ENCODE data around the gene DRG2.
A peak's percentile ranks its signal among the peaks of the same experiment; 100 is the strongest.

The DRG2 gene

GRCh38 chr17:18142417-18142816 is 54.7 kb downstream of the DRG2 start:
- ChIA-PET CTCF (interaction anchor here (0.6 to 2.9 kb wide), 20 partner anchors 10 to 221 kb away, joined by 3 to 32 read pairs (median 4); partner anchors contain the start of gene ALKBH5), POLR2A (no interaction called here)

GRCh38 chr17:18143044-18143936 is 55.5 kb downstream of the DRG2 start:
- no peak overlapping the region for H3K4me3 ChIP-seq (ENCODE audit: low read depth, low read length)

More at GRCh38 chr17:18142417-18142816, 54.7 kb downstream of the DRG2 start:
- TF ChIP-seq ZNF843 (tag by site-specific recombination; IDR thresholded peaks at IDR 0.05), result no peak
- TF ChIP-seq HOXA7 (CRISPR knock-in tag; IDR thresholded peaks at IDR 0.05; ENCODE audit: borderline replicate concordance), result no peak
- peak; percentile 81 for TF ChIP-seq ZNF768 (tag by site-specific recombination; IDR thresholded peaks at IDR 0.05)
- no peak for TF ChIP-seq ZNF280D (tag by site-specific recombination; IDR thresholded peaks at IDR 0.05)
- TF ChIP-seq YY1 (tag by site-specific recombination; IDR thresholded peaks at IDR 0.05), result no peak
- no peak overlapping the region for H3K27ac ChIP-seq (ENCODE audit: extremely low read depth, low read depth, low read length)
- no peaks in the 10 kb centered on the region for H3K9me3 ChIP-seq (ENCODE audit: control insufficient read depth, insufficient read depth, low read depth, low read length)
- H3K36me3 ChIP-seq (ENCODE audit: control insufficient read depth in 2 of 2, insufficient read depth in 1 of 2, low read length in 2 of 2), result no peaks in the 10 kb centered on the region
- no peaks in the 10 kb centered on the region for H3K4me1 ChIP-seq (ENCODE audit: control insufficient read depth, insufficient read depth, low read length)
- no peak overlapping the region for H3K4me3 ChIP-seq (ENCODE audit: low read depth, low read length)

GRCh38 chr17:18144261-18144660 is 56.5 kb downstream of the DRG2 start:
- ChIA-PET POLR2A (interaction anchor here (1.1 kb wide), 1 partner anchor 9 kb away, joined by 3 read pairs; no protein-coding TSS in a partner anchor), CTCF (interaction anchor here (0.7 to 0.8 kb wide), 2 partner anchors 63 to 452 kb away, joined by 3 read pairs; no protein-coding TSS in a partner anchor)
- no peaks in the 10 kb centered on the region for H3K36me3 ChIP-seq (ENCODE audit: control insufficient read depth in 2 of 2, insufficient read depth in 1 of 2, low read length in 2 of 2)
- no peaks in the 10 kb centered on the region for H3K4me1 ChIP-seq (ENCODE audit: control insufficient read depth, insufficient read depth, low read length)
- TF ChIP-seq ZNF426 (tag by site-specific recombination; IDR thresholded peaks at IDR 0.05), result no peak
- TF ChIP-seq ZNF184 (tag by site-specific recombination; IDR thresholded peaks at IDR 0.05), result no peak
- TF ChIP-seq ZNF10 (tag by site-specific recombination; IDR thresholded peaks at IDR 0.05), result no peak
- TF ChIP-seq ZNF112 (tag by site-specific recombination; IDR thresholded peaks at IDR 0.05), result no peak
- no peak for TF ChIP-seq ZBTB7A (tag by site-specific recombination; IDR thresholded peaks at IDR 0.05; ENCODE audit: low read depth)
- TF ChIP-seq ZNF837 (tag by site-specific recombination; IDR thresholded peaks at IDR 0.05), result no peak
- no peak overlapping the region for H3K4me3 ChIP-seq (ENCODE audit: low read depth, low read length)
- H3K27ac ChIP-seq (ENCODE audit: extremely low read depth, low read depth, low read length), result no peak overlapping the region
- no peaks in the 10 kb centered on the region for H3K9me3 ChIP-seq (ENCODE audit: control insufficient read depth, insufficient read depth, low read depth, low read length)

More at GRCh38 chr17:18143044-18143936, 55.5 kb downstream of the DRG2 start:
- POLR2A ChIA-PET, result interaction anchor here (1.1 kb wide), 1 partner anchor 10 kb away, joined by 3 read pairs; no protein-coding TSS in a partner anchor
- CTCF ChIA-PET, result interaction anchor here (0.6 to 2.8 kb wide), 16 partner anchors 9 to 784 kb away, joined by 3 to 32 read pairs (median 4); partner anchors contain the start of gene ALKBH5
- no peaks in the 10 kb centered on the region for H3K9me3 ChIP-seq (ENCODE audit: control insufficient read depth, insufficient read depth, low read depth, low read length)
- no peak overlapping the region for H3K27ac ChIP-seq (ENCODE audit: extremely low read depth, low read depth, low read length)
- TF ChIP-seq ZNF585B (tag by site-specific recombination; IDR thresholded peaks at IDR 0.05), result no peak
- no peak for TF ChIP-seq ZNF677 (tag by site-specific recombination; IDR thresholded peaks at IDR 0.05)
- TF ChIP-seq EGR2 (tag by site-specific recombination; IDR thresholded peaks at IDR 0.05; ENCODE audit: low read depth), result 0 out of 2 replicates have a peak, but pooled peaks have one; percentile 10
- TF ChIP-seq ZNF76 (tag by site-specific recombination; IDR thresholded peaks at IDR 0.05; ENCODE audit: borderline replicate concordance, low read depth), result 0 out of 2 replicates have a peak, but pooled peaks have one; percentile 25
- no peak for TF ChIP-seq ZNF24 (tag by site-specific recombination; IDR thresholded peaks at IDR 0.05)
- TF ChIP-seq SCRT2 (tag by site-specific recombination; IDR thresholded peaks at IDR 0.05), result peak; percentile 78
- no peak for TF ChIP-seq ZIC2 (tag by site-specific recombination; IDR thresholded peaks at IDR 0.05)
- TF ChIP-seq KLF8 (tag by site-specific recombination; IDR thresholded peaks at IDR 0.05), result no peak
- TF ChIP-seq ZNF747 (tag by site-specific recombination; IDR thresholded peaks at IDR 0.05), result no peak
- TF ChIP-seq TRIM28 (IDR thresholded peaks at IDR 0.05; ENCODE audit: borderline replicate concordance, low read length), result no peak
- no peak for TF ChIP-seq ZNF837 (tag by site-specific recombination; IDR thresholded peaks at IDR 0.05)
- TF ChIP-seq GLIS1 (tag by site-specific recombination; IDR thresholded peaks at IDR 0.05), result no peak
- no peak for TF ChIP-seq ZNF548 (tag by site-specific recombination; IDR thresholded peaks at IDR 0.05)
- H3K36me3 ChIP-seq (ENCODE audit: control insufficient read depth in 2 of 2, insufficient read depth in 1 of 2, low read length in 2 of 2), result no peaks in the 10 kb centered on the region
- no peaks in the 10 kb centered on the region for H3K4me1 ChIP-seq (ENCODE audit: control insufficient read depth, insufficient read depth, low read length)

Data from HEK293 (cell line).